Ascending aorta (tissue), 2 donors: Measurements from ENCODE around the gene EFCAB7. TPM values are rescaled to one million over a fixed set of nuclear protein-coding genes. Genes with fewer than 3 reads are reported as not detected.
A peak's percentile ranks its signal among the peaks of the same experiment; 100 is the strongest.

Experiments used
- DNase-seq, 2 donors: peaks; one replicate each; pipeline ENCODE4 v3.0.0-alpha.2; 2019; ENCODE audit warnings: low spot score in 2 of 2
- H3K27ac ChIP-seq, 2 donors: fragments of 200-600 bp; sonication (generic); one replicate each; pipeline ENCODE4 v1.5.1; 2016 to 2017; ENCODE audit warnings: mild to moderate bottlenecking in 1 of 2
- H3K27me3 ChIP-seq: fragments of 200-600 bp; sonication (generic); one replicate; pipeline ENCODE4 v1.5.1; 2017
- H3K36me3 ChIP-seq, 2 donors: fragments of 200-600 bp; sonication (generic); one replicate each; pipeline ENCODE4 v1.5.1; 2016
- H3K4me1 ChIP-seq, 2 donors: fragments of 200-600 bp; sonication (generic); one replicate each; pipeline ENCODE4 v1.5.1; 2016 to 2017; ENCODE audit warnings: mild to moderate bottlenecking in 1 of 2
- H3K4me3 ChIP-seq, 2 donors: fragments of 200-600 bp; sonication (generic); one replicate each; pipeline ENCODE4 v1.5.1; 2016 to 2017; ENCODE audit warnings: mild to moderate bottlenecking in 1 of 2
- H3K9me3 ChIP-seq, 2 donors: fragments of 200-600 bp; sonication (generic); one replicate each; pipeline ENCODE4 v1.5.1; 2016
- CTCF ChIP-seq, 3 experiments: fragments of 200-600 bp in 2 of 3; fragments of 450-650 bp in 1 of 3; sonication (generic) in 2 of 3; IDR thresholded peaks; one replicate each; pipeline ENCODE4 v1.5.1; 2016 to 2019; ENCODE audit warnings: antibody characterized with exemption in 3 of 3, mild to moderate bottlenecking in 1 of 3, moderate library complexity in 1 of 3
- intact Hi-C: fragments of 100-400 bp; cut with DNase I; formaldehyde crosslinking; loops from one replicate; pipeline ENCODE4 v1.15.1; 2023
- total RNA-seq: library from RNA; depleted of rRNA; stranded (reverse); fragments of >200 nt; gene quantifications from one replicate; pipeline ENCODE4 v1.1.0, GENCODE V29; 2016

Gene EFCAB7
- total RNA-seq: 0.32 TPM

- TF ChIP-seq CTCF (IDR thresholded peaks at IDR 0.05): no peak
Observed at GRCh38 chr1:63522891-63523728, at the start of gene EFCAB7, which contains the start of gene ITGB3BP. Gene EFCAB7 (plus strand): TSS chr1:63523525. CDS start chr1:63525573, 2,048 bp downstream. Gene ITGB3BP (minus strand): TSS chr1:63523225. CDS start chr1:63523133, 92 bp downstream.

GRCh38 chr1:63475761-63476160 is 47.6 kb upstream of the EFCAB7 start:
- Histone ChIP-seq H3K4me3 (no peak overlapping the region), H3K27ac (no peak overlapping the region), H3K4me1 (no peaks in the 10 kb centered on the region), H3K9me3 (no peaks in the 10 kb centered on the region), H3K27me3 (no peaks in the 10 kb centered on the region), H3K36me3 (no peaks in the 10 kb centered on the region)
- intact Hi-C loops: no loop called here
- DNase-seq: no peak
- TF ChIP-seq CTCF (IDR thresholded peaks at IDR 0.05): no peak

More at GRCh38 chr1:63522891-63523728, at the start of gene EFCAB7, which contains the start of gene ITGB3BP:
- peaks cover 2 to 12% of the 10 kb centered on the region in 2 donors for H3K4me1 ChIP-seq
- no peaks in the 10 kb centered on the region for H3K9me3 ChIP-seq
- peaks cover 0 to 4% of the 10 kb centered on the region in 2 donors for H3K36me3 ChIP-seq
- intact Hi-C loops: no loop called here
- H3K27me3 ChIP-seq: no peaks in the 10 kb centered on the region
- DNase-seq: peak; percentile 52 to 88
- H3K4me3 ChIP-seq: peak within 1 kb of the TSS; percentile 64 to 87
- peak within 1 kb of the TSS; percentile 85 to 92 for H3K27ac ChIP-seq

GRCh38 chr1:63480057-63480456 is 43.3 kb upstream of the EFCAB7 start:
- no peak for TF ChIP-seq CTCF (IDR thresholded peaks at IDR 0.05)
- Histone ChIP-seq H3K27ac (no peak overlapping the region), H3K4me1 (no peaks in the 10 kb centered on the region), H3K36me3 (no peaks in the 10 kb centered on the region), H3K9me3 (no peaks in the 10 kb centered on the region), H3K4me3 (no peak overlapping the region), H3K27me3 (no peaks in the 10 kb centered on the region)
- no peak for DNase-seq
- intact Hi-C loops: no loop called here

- Histone ChIP-seq H3K9me3 (no peaks in the 10 kb centered on the region), H3K4me3 (no peak overlapping the region), H3K27ac (no peak overlapping the region), H3K27me3 (no peaks in the 10 kb centered on the region), H3K4me1 (no peaks in the 10 kb centered on the region), H3K36me3 (no peaks in the 10 kb centered on the region)
- no peak for DNase-seq
- intact Hi-C loops: no loop called here
- no peak for TF ChIP-seq CTCF (IDR thresholded peaks at IDR 0.05)
Observed at GRCh38 chr1:63486629-63487028, 36.7 kb upstream of the EFCAB7 start.

GRCh38 chr1:63487336-63488065 is 35.8 kb upstream of the EFCAB7 start:
- intact Hi-C loops: no loop called here
- Histone ChIP-seq H3K27me3 (no peaks in the 10 kb centered on the region), H3K36me3 (no peaks in the 10 kb centered on the region), H3K9me3 (no peaks in the 10 kb centered on the region), H3K4me3 (no peak overlapping the region), H3K27ac (no peak overlapping the region), H3K4me1 (no peaks in the 10 kb centered on the region)
- no peak for TF ChIP-seq CTCF (IDR thresholded peaks at IDR 0.05)
- no peak for DNase-seq
